HEK293 (cell line): ENCODE measurements around the gene TACC2.

Source experiments
- KLF8 ChIP-seq: fragments of 450-650 bp; formaldehyde crosslinking; IDR thresholded peaks from 2 replicates; pipeline ENCODE4 v1.5.1; 2016; ENCODE audit warnings: missing biosample characterization, missing genetic modification characterization
- TF ChIP-seq, protein P1 (sequence below): fragments of 450-650 bp; formaldehyde crosslinking; IDR thresholded peaks from 2 replicates; pipeline ENCODE4 v1.5.1; 2016; ENCODE audit warnings: missing biosample characterization, missing genetic modification characterization
- TF ChIP-seq, protein P2 (sequence below): fragments of 450-650 bp; IDR thresholded peaks from 2 replicates; pipeline ENCODE4 v1.5.1; 2018; ENCODE audit warnings: missing biosample characterization, missing genetic modification characterization

DNA sequence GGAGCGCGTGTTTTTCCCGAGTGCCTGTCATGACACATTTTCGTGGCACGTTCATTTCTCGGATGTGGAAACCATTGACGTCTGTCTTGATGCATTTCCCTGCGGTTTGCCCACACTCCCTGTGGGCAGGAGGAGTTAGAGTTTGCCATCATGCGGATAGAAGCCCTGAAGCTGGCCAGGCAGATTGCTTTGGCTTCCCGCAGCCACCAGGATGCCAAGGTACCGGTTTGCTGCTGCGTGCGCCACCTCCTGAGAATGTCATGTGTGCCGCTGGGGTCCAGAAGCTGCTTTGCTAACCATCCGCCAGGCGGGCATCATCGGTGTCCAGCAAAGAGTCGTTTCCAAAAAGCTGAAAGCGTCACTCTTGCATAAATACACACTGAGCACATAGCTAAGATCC, 241.3 kb downstream of the TACC2 start:
- TF ChIP-seq, protein P1, sequence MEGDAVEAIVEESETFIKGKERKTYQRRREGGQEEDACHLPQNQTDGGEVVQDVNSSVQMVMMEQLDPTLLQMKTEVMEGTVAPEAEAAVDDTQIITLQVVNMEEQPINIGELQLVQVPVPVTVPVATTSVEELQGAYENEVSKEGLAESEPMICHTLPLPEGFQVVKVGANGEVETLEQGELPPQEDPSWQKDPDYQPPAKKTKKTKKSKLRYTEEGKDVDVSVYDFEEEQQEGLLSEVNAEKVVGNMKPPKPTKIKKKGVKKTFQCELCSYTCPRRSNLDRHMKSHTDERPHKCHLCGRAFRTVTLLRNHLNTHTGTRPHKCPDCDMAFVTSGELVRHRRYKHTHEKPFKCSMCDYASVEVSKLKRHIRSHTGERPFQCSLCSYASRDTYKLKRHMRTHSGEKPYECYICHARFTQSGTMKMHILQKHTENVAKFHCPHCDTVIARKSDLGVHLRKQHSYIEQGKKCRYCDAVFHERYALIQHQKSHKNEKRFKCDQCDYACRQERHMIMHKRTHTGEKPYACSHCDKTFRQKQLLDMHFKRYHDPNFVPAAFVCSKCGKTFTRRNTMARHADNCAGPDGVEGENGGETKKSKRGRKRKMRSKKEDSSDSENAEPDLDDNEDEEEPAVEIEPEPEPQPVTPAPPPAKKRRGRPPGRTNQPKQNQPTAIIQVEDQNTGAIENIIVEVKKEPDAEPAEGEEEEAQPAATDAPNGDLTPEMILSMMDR: no peak
- no peak for TF ChIP-seq KLF8 (tag by site-specific recombination)
- TF ChIP-seq, protein P2, sequence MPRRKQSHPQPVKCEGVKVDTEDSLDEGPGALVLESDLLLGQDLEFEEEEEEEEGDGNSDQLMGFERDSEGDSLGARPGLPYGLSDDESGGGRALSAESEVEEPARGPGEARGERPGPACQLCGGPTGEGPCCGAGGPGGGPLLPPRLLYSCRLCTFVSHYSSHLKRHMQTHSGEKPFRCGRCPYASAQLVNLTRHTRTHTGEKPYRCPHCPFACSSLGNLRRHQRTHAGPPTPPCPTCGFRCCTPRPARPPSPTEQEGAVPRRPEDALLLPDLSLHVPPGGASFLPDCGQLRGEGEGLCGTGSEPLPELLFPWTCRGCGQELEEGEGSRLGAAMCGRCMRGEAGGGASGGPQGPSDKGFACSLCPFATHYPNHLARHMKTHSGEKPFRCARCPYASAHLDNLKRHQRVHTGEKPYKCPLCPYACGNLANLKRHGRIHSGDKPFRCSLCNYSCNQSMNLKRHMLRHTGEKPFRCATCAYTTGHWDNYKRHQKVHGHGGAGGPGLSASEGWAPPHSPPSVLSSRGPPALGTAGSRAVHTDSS (tag by site-specific recombination): no peak
